Measurements from ENCODE around the gene SUCNR1. TPM values are rescaled to one million over a fixed set of nuclear protein-coding genes. Genes with fewer than 3 reads are reported as not detected.

The SUCNR1 gene
- total RNA-seq, 1 experiment from 2014 or later = not detected

DNA sequence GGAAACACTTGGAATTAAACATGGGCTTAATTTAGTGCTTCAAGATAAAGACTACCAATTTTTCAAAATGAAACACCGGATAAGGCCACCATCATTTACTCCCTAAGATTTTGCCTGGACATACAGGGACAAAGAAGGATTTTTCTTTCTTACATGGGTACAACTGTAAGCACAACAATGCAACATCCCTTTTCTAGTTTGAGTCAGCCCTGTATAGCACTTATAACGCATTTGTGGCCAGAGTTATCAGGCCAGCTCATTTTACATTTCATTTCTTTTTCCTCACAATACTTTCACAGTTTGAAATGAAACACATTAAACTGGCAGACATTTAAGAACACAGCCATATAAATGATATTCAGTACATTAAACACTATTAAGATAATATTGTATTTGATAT, 9.8 kb upstream of the SUCNR1 start:
- H3K27me3 Mint-ChIP-seq (ENCODE audit: low read depth) = no peaks in the 10 kb centered on the region
- ChIA-PET CTCF (no interaction called here), POLR2A (no interaction called here)
- TF ChIP-seq, protein P1, sequence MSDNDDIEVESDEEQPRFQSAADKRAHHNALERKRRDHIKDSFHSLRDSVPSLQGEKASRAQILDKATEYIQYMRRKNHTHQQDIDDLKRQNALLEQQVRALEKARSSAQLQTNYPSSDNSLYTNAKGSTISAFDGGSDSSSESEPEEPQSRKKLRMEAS (CRISPR knock-in tag; IDR thresholded peaks at IDR 0.05) = no peak
- TF ChIP-seq ELF4 (CRISPR knock-in tag; IDR thresholded peaks at IDR 0.05; ENCODE audit: low read depth) = no peak
- TF ChIP-seq GABPB1 (CRISPR knock-in tag; IDR thresholded peaks at IDR 0.05) = no peak
- TF ChIP-seq, protein P2, sequence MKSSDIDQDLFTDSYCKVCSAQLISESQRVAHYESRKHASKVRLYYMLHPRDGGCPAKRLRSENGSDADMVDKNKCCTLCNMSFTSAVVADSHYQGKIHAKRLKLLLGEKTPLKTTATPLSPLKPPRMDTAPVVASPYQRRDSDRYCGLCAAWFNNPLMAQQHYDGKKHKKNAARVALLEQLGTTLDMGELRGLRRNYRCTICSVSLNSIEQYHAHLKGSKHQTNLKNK (CRISPR knock-in tag; IDR thresholded peaks at IDR 0.05) = no peak
- no peak for TF ChIP-seq ATF1 (CRISPR knock-in tag; IDR thresholded peaks at IDR 0.05)
- TF ChIP-seq ZNF263 (CRISPR knock-in tag; IDR thresholded peaks at IDR 0.05; ENCODE audit: low read depth) = no peak
- TF ChIP-seq, protein P3, sequence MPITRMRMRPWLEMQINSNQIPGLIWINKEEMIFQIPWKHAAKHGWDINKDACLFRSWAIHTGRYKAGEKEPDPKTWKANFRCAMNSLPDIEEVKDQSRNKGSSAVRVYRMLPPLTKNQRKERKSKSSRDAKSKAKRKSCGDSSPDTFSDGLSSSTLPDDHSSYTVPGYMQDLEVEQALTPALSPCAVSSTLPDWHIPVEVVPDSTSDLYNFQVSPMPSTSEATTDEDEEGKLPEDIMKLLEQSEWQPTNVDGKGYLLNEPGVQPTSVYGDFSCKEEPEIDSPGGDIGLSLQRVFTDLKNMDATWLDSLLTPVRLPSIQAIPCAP (CRISPR knock-in tag; IDR thresholded peaks at IDR 0.05) = no peak
- TF ChIP-seq ZNF232 (CRISPR knock-in tag; IDR thresholded peaks at IDR 0.05) = no peak
- TF ChIP-seq NR2C2 (CRISPR knock-in tag; IDR thresholded peaks at IDR 0.05) = no peak
- no peak for TF ChIP-seq RORB (CRISPR knock-in tag; IDR thresholded peaks at IDR 0.05)
- no peak for TF ChIP-seq MXD4 (CRISPR knock-in tag; IDR thresholded peaks at IDR 0.05; ENCODE audit: borderline replicate concordance)
- H3K4me1 Mint-ChIP-seq = no peaks in the 10 kb centered on the region
- no peaks in the 10 kb centered on the region for H3K36me3 Mint-ChIP-seq
- H3K9me3 Mint-ChIP-seq = no peaks in the 10 kb centered on the region
- H3K4me3 Mint-ChIP-seq = no peak overlapping the region
- ATAC-seq (no peak), DNase-seq (ENCODE audit: low spot score) (no peak)
- no peak overlapping the region for H3K27ac Mint-ChIP-seq

DNA sequence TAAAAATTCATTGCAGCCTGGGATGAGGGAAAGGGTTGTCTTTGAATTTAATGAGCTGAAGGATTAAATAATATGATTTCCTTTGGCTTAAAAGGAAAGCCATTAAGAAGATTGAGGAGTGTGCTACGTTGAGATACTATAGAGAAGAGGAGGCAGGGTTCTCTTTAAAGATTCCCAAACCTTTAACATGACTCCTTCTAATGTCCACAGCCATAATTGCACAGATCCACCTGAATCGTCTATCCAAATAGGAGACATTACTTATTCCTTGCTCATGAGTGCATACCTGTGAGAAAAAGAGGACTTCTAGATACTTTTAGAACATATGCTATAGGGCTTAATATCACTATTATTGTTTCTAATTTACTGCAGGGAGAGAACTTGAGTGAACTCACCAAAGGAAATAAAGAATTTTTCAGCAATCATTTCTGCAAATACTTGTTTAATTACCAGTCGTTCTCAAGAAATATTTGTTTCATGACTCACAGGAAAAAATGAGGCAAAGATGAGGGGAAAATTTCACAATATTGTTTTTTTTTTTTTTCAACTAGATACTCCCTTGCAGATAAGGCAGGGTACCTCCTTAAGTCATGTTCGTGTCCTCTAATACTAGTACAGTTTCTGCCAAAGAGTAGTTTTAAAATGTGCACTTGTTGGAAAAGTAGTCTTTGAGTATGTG, 8.9 kb upstream of the SUCNR1 start:
- no peaks in the 10 kb centered on the region for H3K27me3 Mint-ChIP-seq (ENCODE audit: low read depth)
- TF ChIP-seq NR3C1 (CRISPR knock-in tag; conservative IDR thresholded peaks at IDR 0.05; ENCODE audit: low read depth) (no peak), SMAD4 (CRISPR knock-in tag; IDR thresholded peaks at IDR 0.05) (no peak), IRF2 (CRISPR knock-in tag; IDR thresholded peaks at IDR 0.05; ENCODE audit: borderline replicate concordance, low read depth) (no peak), ZNF263 (CRISPR knock-in tag; IDR thresholded peaks at IDR 0.05; ENCODE audit: low read depth) (no peak)
- TF ChIP-seq, protein P4, sequence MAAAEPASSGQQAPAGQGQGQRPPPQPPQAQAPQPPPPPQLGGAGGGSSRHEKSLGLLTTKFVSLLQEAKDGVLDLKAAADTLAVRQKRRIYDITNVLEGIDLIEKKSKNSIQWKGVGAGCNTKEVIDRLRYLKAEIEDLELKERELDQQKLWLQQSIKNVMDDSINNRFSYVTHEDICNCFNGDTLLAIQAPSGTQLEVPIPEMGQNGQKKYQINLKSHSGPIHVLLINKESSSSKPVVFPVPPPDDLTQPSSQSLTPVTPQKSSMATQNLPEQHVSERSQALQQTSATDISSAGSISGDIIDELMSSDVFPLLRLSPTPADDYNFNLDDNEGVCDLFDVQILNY (CRISPR knock-in tag; IDR thresholded peaks at IDR 0.05) = no peak
- TF ChIP-seq, protein P5, sequence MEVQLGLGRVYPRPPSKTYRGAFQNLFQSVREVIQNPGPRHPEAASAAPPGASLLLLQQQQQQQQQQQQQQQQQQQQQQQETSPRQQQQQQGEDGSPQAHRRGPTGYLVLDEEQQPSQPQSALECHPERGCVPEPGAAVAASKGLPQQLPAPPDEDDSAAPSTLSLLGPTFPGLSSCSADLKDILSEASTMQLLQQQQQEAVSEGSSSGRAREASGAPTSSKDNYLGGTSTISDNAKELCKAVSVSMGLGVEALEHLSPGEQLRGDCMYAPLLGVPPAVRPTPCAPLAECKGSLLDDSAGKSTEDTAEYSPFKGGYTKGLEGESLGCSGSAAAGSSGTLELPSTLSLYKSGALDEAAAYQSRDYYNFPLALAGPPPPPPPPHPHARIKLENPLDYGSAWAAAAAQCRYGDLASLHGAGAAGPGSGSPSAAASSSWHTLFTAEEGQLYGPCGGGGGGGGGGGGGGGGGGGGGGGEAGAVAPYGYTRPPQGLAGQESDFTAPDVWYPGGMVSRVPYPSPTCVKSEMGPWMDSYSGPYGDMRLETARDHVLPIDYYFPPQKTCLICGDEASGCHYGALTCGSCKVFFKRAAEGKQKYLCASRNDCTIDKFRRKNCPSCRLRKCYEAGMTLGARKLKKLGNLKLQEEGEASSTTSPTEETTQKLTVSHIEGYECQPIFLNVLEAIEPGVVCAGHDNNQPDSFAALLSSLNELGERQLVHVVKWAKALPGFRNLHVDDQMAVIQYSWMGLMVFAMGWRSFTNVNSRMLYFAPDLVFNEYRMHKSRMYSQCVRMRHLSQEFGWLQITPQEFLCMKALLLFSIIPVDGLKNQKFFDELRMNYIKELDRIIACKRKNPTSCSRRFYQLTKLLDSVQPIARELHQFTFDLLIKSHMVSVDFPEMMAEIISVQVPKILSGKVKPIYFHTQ (CRISPR knock-in tag; IDR thresholded peaks at IDR 0.05) = no peak
- TF ChIP-seq, protein P6, sequence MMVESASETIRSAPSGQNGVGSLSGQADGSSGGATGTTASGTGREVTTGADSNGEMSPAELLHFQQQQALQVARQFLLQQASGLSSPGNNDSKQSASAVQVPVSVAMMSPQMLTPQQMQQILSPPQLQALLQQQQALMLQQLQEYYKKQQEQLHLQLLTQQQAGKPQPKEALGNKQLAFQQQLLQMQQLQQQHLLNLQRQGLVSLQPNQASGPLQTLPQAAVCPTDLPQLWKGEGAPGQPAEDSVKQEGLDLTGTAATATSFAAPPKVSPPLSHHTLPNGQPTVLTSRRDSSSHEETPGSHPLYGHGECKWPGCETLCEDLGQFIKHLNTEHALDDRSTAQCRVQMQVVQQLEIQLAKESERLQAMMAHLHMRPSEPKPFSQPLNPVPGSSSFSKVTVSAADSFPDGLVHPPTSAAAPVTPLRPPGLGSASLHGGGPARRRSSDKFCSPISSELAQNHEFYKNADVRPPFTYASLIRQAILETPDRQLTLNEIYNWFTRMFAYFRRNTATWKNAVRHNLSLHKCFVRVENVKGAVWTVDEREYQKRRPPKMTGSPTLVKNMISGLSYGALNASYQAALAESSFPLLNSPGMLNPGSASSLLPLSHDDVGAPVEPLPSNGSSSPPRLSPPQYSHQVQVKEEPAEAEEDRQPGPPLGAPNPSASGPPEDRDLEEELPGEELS (CRISPR knock-in tag; IDR thresholded peaks at IDR 0.05) = no peak
- H3K9me3 Mint-ChIP-seq = no peaks in the 10 kb centered on the region
- H3K4me1 Mint-ChIP-seq = no peaks in the 10 kb centered on the region
- no peaks in the 10 kb centered on the region for H3K36me3 Mint-ChIP-seq
- POLR2A ChIA-PET = no interaction called here
- no peak overlapping the region for H3K27ac Mint-ChIP-seq
- H3K4me3 Mint-ChIP-seq = no peak overlapping the region
- CTCF ChIA-PET = no interaction called here
- ATAC-seq (no peak), DNase-seq (ENCODE audit: low spot score) (no peak)
